Suprapubic skin (tissue), 4 donors: ENCODE measurements around the gene CLDN34.

ENCODE experiments used
- CTCF ChIP-seq, 2 donors: fragments of 200-600 bp in 1 of 2; fragments of 450-650 bp in 1 of 2; sonication (generic) in 1 of 2; IDR thresholded peaks; one replicate each; pipeline ENCODE4 v1.5.1; 2016 to 2019; ENCODE audit warnings: antibody characterized with exemption in 2 of 2, mild to moderate bottlenecking in 1 of 2, moderate library complexity in 1 of 2
- POLR2A ChIP-seq, 2 donors: fragments of 450-650 bp; IDR thresholded peaks; one replicate each; pipeline ENCODE4 v1.6.1; 2017; ENCODE audit warnings: antibody characterized with exemption in 2 of 2, mild to moderate bottlenecking in 2 of 2, moderate library complexity in 2 of 2
- POLR2AphosphoS5 ChIP-seq, 3 donors: sonication (generic); formaldehyde crosslinking; IDR thresholded peaks; one replicate each; pipeline ENCODE4 v1.6.1; 2017; ENCODE audit warnings: antibody characterized with exemption in 3 of 3

DNA sequence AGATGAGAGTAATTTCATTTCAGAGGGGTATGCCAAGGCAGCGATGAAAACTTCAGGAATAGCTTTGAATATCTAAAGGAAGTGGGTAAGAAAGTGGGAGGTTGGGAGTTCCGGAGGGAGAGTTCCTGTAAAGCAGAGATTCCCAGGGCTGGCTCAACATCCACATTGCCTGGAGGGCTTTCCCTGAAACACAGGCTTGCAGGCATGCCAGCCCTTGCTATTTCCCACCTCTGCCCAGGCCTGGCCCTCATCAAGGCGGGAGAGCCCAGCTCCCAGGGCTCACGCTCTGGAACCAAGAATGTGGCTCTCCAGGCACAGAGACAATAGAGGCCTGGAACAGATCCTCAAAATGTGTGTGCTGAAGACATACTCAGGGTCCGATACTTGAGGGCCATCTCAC, 43.8 kb upstream of the CLDN34 start:
- no peak for TF ChIP-seq POLR2AphosphoS5 (IDR thresholded peaks at IDR 0.05)
- no peak for TF ChIP-seq POLR2A (IDR thresholded peaks at IDR 0.05)
- TF ChIP-seq CTCF (IDR thresholded peaks at IDR 0.05): no peak
